Measurements from ENCODE around the gene RYR3.

The RYR3 gene

DNA sequence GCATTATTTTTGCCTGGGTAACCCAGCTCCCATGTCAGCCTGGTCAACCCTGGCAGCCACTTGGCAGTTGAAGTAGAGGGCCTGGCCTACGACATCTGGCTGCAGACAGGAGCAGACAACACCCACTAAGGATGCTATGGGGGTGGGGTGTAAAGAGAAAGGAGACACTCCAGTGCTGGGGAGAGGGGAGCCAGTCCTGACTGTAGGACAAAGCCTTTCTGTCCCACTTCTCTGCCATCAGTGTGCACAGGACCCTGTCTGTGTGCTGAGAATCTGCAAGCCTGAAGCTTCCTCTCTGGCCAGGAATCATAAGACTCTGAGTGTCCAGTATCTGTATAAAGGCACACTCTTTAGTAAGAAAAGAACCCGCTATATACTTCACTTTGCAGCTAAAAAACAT, 561.2 kb downstream of the RYR3 start:
- DNase-seq (ENCODE audit: low read depth in 2 of 2), result no peak

DNA sequence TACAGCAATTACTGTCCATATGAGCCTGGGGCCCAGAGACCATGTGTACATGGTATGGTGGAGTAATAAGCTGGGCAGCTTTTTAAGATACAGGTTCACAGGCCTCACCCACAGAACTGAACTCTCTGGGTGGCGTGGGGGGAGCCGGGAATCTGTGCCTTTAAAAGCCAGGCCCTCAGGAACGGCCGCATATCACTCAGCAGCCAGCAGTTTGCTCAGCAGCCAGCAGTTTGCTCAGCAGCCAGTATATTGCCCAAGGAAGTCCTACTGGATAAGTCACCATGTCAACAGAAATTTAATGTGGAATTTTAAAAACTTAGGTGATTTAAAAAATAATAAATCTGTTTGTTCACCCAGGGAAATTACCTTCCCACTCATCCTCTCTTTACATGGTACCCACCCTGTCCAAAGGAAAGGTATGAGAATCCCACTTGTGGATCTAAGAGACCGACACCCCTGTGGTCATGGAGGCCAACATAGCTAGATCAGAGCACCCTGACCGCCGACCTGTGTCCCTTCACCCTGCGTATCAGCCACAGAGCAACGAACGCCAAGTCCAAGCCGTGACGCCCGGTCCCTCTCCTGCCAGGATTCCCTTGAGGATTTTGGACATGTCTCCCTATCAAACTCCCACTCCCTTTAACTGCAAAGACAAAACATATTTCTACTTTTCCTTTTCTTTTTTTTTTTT, 561.8 kb downstream of the RYR3 start:
- no peak for DNase-seq (ENCODE audit: low read depth in 2 of 2)

DNA sequence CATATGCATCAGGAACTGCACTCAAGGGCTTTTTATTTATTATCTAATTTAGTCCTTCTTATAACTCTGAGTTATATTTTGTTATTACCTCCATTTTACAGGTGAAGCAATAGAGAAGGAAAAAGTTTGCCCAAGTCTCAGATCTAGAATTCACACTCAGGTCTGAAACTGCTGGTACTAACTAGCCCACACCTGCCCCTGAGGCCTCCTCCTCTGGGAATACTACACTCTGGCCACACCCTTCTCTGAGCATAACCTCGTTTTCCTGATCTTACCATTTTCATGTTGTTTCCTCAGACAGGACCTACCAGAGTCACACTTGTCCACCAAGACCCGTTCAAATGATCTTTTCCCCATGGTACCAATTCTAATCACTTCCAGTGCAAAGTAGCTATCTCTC, 563.4 kb downstream of the RYR3 start:
- DNase-seq (ENCODE audit: low read depth in 2 of 2), result no peak

DNA sequence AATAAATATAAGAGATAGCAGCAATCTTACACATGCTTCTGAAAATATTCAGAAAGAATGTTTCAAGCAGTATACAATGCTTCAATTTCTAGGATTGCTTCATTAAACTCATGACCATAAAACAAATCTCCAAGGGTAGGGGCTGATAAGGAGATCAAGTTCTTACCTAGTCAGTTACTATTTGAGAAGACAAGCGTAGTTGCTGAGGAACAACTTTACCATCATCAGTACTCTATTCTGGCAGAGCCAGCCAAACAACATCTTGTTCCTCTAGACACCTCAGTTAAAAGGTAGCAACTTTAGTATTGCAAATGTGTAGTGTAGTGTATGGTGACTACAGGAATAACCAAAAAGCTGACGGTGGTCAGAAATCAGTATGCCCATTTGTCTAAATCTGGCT, 572.2 kb downstream of the RYR3 start:
- DNase-seq (ENCODE audit: low read depth in 2 of 2), result no peak

DNA sequence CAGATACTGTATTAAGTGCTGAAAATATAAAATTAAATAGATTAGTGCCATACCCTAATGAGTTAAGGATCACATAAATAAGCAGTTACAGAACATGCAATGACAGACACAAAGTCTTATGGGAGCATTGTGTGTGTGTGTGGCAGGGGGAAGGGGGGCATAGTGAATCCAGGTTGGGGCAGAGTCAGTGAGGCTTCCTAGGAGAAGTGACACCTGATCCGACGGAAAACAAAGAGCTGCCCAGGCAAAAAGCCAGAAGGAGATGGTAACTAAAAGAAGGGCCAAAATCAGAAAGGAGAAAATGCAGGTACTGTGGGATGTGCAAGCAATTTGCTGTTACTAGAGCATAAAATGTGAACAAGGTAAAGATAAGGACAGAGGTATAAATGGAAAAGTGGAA, 577.4 kb downstream of the RYR3 start:
- no peak for DNase-seq (ENCODE audit: low read depth in 2 of 2)

DNA sequence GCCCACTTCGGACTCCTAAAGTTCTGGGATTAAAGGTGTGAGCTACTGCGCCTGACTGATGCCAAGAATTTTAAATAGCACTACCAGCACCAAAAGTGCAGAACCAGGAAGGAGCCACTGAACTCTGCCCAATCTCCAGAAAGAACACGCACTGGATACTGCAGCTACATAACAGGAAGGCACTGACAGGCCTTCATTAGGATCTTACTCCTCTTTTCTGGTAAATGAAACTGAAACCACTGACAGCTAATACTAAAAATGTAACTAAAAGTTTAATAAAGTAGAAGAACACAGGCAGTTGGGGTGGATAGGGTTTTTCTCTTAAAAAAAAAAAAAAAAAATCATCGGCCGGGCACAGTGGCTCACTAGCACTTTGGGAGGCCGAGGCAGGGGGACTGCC, 583.4 kb downstream of the RYR3 start:
- DNase-seq (ENCODE audit: low read depth in 2 of 2), result no peak

DNA sequence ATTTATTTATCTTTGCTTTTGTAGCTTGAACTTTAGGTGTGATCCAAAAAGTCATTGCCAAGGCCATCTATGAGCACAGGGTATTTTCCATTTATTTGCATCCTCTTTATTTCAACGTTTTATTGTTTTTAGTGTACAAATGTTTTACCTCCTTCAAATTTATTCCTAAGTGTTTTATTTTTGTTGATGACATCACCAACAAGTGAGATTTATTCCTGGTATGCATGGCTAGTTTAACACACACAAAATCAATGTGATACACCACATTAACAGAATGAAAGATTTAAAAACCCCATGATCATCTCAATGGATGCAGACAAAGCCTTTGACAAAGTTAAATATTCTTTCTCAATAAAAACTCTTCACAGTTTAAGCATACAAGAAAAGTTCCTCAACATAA, 591.3 kb downstream of the RYR3 start:
- no peak for DNase-seq (ENCODE audit: low read depth in 2 of 2)

DNA sequence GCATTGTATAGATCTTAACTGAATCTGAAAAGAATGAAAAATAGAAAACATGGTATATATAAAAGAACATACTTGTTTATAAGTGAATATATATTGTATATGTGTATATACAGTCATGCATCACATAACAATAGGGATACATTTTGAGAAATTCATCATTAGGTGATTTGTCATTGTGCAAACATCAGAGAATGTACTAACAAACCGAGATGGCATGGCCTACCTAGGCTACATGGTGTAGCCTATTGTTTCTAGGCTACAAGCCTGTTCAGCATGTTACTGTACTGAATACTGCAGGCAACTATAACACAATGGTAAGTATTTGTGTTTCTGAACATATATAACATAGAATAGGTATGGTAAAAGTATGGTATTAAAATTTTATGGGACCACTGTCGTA, 592.9 kb downstream of the RYR3 start:
- no peak for DNase-seq (ENCODE audit: low read depth in 2 of 2)

DNA sequence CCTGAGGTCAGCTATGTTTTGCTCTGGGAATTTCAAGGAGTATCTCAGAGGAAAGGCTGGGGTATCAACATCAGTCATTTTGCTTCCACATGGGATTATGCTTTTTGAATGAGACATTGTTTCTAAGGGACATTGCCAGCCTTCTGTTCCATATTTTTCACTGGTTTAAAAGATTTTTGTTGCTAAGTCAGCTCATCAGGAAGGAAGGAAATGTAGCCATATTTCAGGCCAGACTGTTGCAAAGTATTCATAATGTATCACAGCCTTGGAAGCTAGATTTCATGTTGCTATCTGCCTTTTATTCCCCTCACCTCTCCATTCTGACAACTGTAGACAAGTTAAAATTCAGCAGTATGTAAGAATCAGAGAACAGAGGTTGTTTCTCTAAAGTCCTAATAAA, 596.6 kb downstream of the RYR3 start:
- no peak for DNase-seq (ENCODE audit: low read depth in 2 of 2)

DNA sequence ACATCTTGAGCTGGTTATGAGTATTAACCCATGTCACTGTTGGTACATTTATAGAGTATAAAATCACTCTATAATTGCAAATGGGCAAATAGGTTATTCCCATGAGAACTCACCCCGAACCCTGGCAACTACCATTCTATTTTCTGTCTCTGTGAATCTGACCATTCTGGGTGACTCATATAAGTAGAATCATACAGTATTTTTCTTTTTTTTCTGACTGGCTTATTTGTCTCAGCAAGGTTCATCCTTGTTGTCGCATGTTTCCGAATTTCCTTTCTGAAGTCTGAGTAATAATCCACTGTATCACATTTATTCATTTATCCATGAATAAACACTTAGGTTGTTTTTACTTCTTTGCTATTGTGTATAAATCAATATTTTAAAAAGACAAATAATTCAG, 597.6 kb downstream of the RYR3 start:
- no peak for DNase-seq (ENCODE audit: low read depth in 2 of 2)

DNA sequence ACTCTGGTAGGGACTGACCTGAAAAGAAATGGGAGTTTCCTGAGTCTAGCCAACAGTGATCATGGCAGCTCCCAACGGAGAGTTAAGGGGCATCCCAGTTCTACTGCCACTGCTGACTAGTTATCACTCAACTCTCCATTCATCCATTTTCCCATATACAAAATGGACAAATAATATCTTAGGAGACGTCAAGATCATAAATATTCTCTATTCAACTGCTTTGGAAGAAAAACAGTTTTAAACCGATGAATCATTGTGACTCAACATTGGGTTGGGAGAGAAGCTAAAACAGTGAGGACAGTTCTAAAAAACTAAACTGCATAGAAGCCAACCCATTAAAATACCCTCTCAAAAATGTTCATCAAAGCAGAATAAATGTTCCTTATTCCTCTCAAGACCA, 600.0 kb downstream of the RYR3 start:
- DNase-seq (ENCODE audit: low read depth in 2 of 2), result no peak

DNA sequence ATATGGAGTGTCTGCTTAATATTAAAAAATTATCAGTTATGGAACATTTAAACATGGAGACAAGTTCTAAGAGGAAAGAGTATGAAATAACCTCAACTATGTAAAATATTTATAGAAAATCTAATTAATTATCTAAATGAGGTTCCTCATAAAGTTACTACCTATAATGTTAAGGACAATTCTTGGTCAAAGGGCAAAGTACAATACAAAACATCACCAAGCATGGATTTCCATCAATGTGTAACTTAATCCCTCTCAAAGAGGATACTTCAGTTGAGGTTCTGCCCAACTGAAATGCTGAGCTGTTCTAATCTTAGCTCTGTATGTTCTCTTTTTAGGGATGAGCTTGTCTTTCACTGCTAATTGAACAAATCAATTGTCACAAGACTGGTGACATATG, 601.6 kb downstream of the RYR3 start:
- no peak for DNase-seq (ENCODE audit: low read depth in 2 of 2)

DNA sequence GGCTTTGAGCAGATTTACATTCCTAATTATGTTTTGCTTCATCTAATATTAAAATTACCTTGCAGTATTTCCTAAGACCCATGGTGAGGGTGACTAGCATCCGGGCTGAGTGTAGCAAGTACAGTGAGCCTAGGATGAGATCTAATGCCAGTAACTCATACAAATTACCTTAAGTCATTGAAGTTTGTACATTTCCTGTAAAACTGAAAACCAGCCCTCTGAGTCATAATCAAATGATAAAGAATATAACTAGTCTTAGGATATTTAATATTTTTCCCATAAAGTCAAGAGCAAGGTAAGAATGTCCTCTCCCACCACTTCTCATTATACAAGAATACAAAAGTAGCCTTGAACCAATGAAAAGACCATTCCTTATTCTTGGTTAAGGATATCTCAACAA, 602.7 kb downstream of the RYR3 start:
- no peak for DNase-seq (ENCODE audit: low read depth in 2 of 2)
